Endodermal cell (in vitro differentiated cells): Measurements from ENCODE around the gene ANKRD17. TPM values are rescaled to one million over a fixed set of nuclear protein-coding genes. Genes with fewer than 3 reads are reported as not detected.

Source experiments
- DNase-seq: peaks from one replicate; pipeline ENCODE4 v3.0.0-alpha.2; 2017
- H3K27ac ChIP-seq: 2 replicates; pipeline ENCODE4 v1.5.1; 2013; ENCODE audit warnings: mild to moderate bottlenecking, low read depth, low read length, moderate library complexity
- H3K27me3 ChIP-seq: 2 replicates; pipeline ENCODE4 v1.6.1; 2013; ENCODE audit warnings: mild to moderate bottlenecking, low read length, moderate library complexity; ENCODE audit not compliant: insufficient read depth, control insufficient read depth, poor library complexity, severe bottlenecking
- H3K36me3 ChIP-seq: 2 replicates; pipeline ENCODE4 v1.7.0; 2013; ENCODE audit warnings: mild to moderate bottlenecking, low read length, moderate library complexity; ENCODE audit not compliant: control insufficient read depth, insufficient read depth
- H3K4me1 ChIP-seq: one replicate; pipeline ENCODE4 v1.7.0; 2013; ENCODE audit warnings: low read length; ENCODE audit not compliant: control insufficient read depth, insufficient read depth
- H3K4me3 ChIP-seq: 2 replicates; pipeline ENCODE4 v1.5.1; 2013; ENCODE audit warnings: mild to moderate bottlenecking, low read length, moderate library complexity
- H3K9ac ChIP-seq: 2 replicates; pipeline ENCODE4 v1.6.1; 2013; ENCODE audit warnings: mild to moderate bottlenecking, low read length, moderate library complexity; ENCODE audit not compliant: poor library complexity, severe bottlenecking; ENCODE audit errors: extremely low read depth
- H3K9me3 ChIP-seq: 2 replicates; pipeline ENCODE4 v1.6.1; 2013; ENCODE audit warnings: mild to moderate bottlenecking, low read length, moderate library complexity; ENCODE audit not compliant: control insufficient read depth
- H3K27ac Mint-ChIP-seq: 2 replicates; pipeline ENCODE4 v1.8.0; 2020; ENCODE audit warnings: mixed read lengths
- H3K27me3 Mint-ChIP-seq: 2 replicates; pipeline ENCODE4 v1.8.0; 2021; ENCODE audit warnings: mild to moderate bottlenecking, mixed read lengths; ENCODE audit not compliant: insufficient read depth
- H3K36me3 Mint-ChIP-seq: 2 replicates; pipeline ENCODE4 v1.8.0; 2020; ENCODE audit warnings: low read depth, mixed read lengths
- H3K4me1 Mint-ChIP-seq: 2 replicates; pipeline ENCODE4 v1.8.0; 2020; ENCODE audit warnings: mixed read lengths
- H3K4me3 Mint-ChIP-seq: 2 replicates; pipeline ENCODE4 v1.8.0; 2020; ENCODE audit warnings: mild to moderate bottlenecking, moderate library complexity, mixed read lengths
- H3K9me3 Mint-ChIP-seq: 2 replicates; pipeline ENCODE4 v1.8.0; 2020; ENCODE audit warnings: mild to moderate bottlenecking, mixed read lengths
- CTCF ChIP-seq: fragments of 200-600 bp; sonication (generic); conservative IDR thresholded peaks from 2 replicates; pipeline ENCODE4 v1.5.0; 2021; ENCODE audit warnings: antibody characterized with exemption, mild to moderate bottlenecking
- WGBS, 2 experiments: methylation state at CpG; one replicate each; pipeline versions ENCODE4 v1.1.5 to v1.1.7; 2013; ENCODE audit warnings: missing lambda C conversion rate in 2 of 2, mixed read lengths in 1 of 2; ENCODE audit not compliant: insufficient coverage in 1 of 2, insufficient read length in 1 of 2; 5-methylcytosine and 5-hydroxymethylcytosine counted together
- total RNA-seq, 2 donors: library from RNA; stranded (reverse); fragmentation: NEBNext Ultra II Directional in 1 of 2; extraction: Animal tissue kit (Norgen Biotek cat#: 25700) in 1 of 2; gene quantifications; 2 replicates in 1 of 2; 3 replicates in 1 of 2; pipeline ENCODE4 v1.2.1, GENCODE V29; 2021

Gene ANKRD17
- total RNA-seq, 2 donors from 2014 or later = 83.6 to 84.3 TPM

GRCh38 chr4:73133784-73134183 is 124.8 kb downstream of the ANKRD17 start:
- no peak for TF ChIP-seq CTCF
- H3K27me3 Mint-ChIP-seq = no peaks in the 10 kb centered on the region
- no peak overlapping the region for H3K4me3 ChIP-seq
- H3K4me1 ChIP-seq = no peaks in the 10 kb centered on the region
- H3K9me3 ChIP-seq = no peaks in the 10 kb centered on the region
- H3K27ac Mint-ChIP-seq = no peak overlapping the region
- peaks cover 75% of the 10 kb centered on the region for H3K36me3 ChIP-seq
- no peak for DNase-seq
- H3K9ac ChIP-seq = no peak overlapping the region
- WGBS, 2 experiments = 100% methylated on average over 1 of the region's 1 CpG
- H3K4me1 Mint-ChIP-seq = no peaks in the 10 kb centered on the region
- peaks cover 47% of the 10 kb centered on the region for H3K36me3 Mint-ChIP-seq
- no peak overlapping the region for H3K27ac ChIP-seq
- no peak overlapping the region for H3K4me3 Mint-ChIP-seq
- no peaks in the 10 kb centered on the region for H3K27me3 ChIP-seq
- H3K9me3 Mint-ChIP-seq = no peaks in the 10 kb centered on the region

- Histone ChIP-seq H3K27ac (no peak overlapping the region), H3K9ac (no peak overlapping the region), H3K4me3 (no peak overlapping the region), H3K9me3 (no peaks in the 10 kb centered on the region), H3K27me3 (no peaks in the 10 kb centered on the region), H3K36me3 (peaks cover 60% of the 10 kb centered on the region), H3K4me1 (no peaks in the 10 kb centered on the region)
- Mint-ChIP-seq H3K36me3 (peaks cover 40% of the 10 kb centered on the region), H3K4me3 (no peak overlapping the region), H3K4me1 (no peaks in the 10 kb centered on the region), H3K27ac (no peak overlapping the region), H3K9me3 (no peaks in the 10 kb centered on the region), H3K27me3 (no peaks in the 10 kb centered on the region)
- no peak for TF ChIP-seq CTCF
- no peak for DNase-seq
- 67% methylated on average over 1 of the region's 1 CpG; no CpG with 5 or more reads in 1 of the 2 experiments for WGBS, 2 experiments
Observed at GRCh38 chr4:73131281-73131680, 127.3 kb downstream of the ANKRD17 start.

GRCh38 chr4:73129319-73129718 is 129.3 kb downstream of the ANKRD17 start:
- peaks cover 8% of the 10 kb centered on the region for H3K4me1 Mint-ChIP-seq
- H3K27ac ChIP-seq = no peak overlapping the region
- H3K27ac Mint-ChIP-seq = no peak overlapping the region
- DNase-seq = no peak
- TF ChIP-seq CTCF = no peak
- no peaks in the 10 kb centered on the region for H3K9me3 ChIP-seq
- no peaks in the 10 kb centered on the region for H3K9me3 Mint-ChIP-seq
- peaks cover 54% of the 10 kb centered on the region for H3K36me3 ChIP-seq
- H3K4me3 Mint-ChIP-seq = no peak overlapping the region
- 94 to 100% methylated on average over 1 of the region's 1 CpG for WGBS, 2 experiments
- H3K4me3 ChIP-seq = no peak overlapping the region
- no peaks in the 10 kb centered on the region for H3K4me1 ChIP-seq
- H3K36me3 Mint-ChIP-seq = peaks cover 44% of the 10 kb centered on the region
- H3K27me3 Mint-ChIP-seq = no peaks in the 10 kb centered on the region
- H3K27me3 ChIP-seq = no peaks in the 10 kb centered on the region
- no peak overlapping the region for H3K9ac ChIP-seq
